Activated CD8-positive, alpha-beta T cell treated with anti-CD3 and anti-CD28 coated beads for 36 hours (primary cell): ENCODE measurements around the gene ZNF630. TPM values are rescaled to one million over a fixed set of nuclear protein-coding genes. Genes with fewer than 3 reads are reported as not detected.

Experiments used
- ATAC-seq: fragments of 200-7000 bp; cut with Tn5 transposase; one replicate; pipeline ENCODE4 v1.10.0; 2021; ENCODE audit warnings: mild to moderate bottlenecking, moderate library complexity
- CTCF ChIA-PET: fragments of 350-600 bp; sonication (Branson Sonifier 250); formaldehyde crosslinking; loops from one replicate; lab custom pipeline; 2021; ENCODE audit warnings: antibody characterized with exemption; lab: Charles Lee
- POLR2A ChIA-PET: fragments of 350-600 bp; sonication (Branson Sonifier 250); formaldehyde crosslinking; loops from one replicate; lab custom pipeline; 2021; ENCODE audit warnings: antibody characterized with exemption; lab: Charles Lee
- DNase-seq: peaks from one replicate; pipeline ENCODE4 v3.0.0-alpha.2; 2020
- H3K27ac Mint-ChIP-seq: one replicate; pipeline ENCODE4 v1.8.0; 2021; ENCODE audit warnings: mild to moderate bottlenecking, mixed read lengths
- H3K27me3 Mint-ChIP-seq: one replicate; pipeline ENCODE4 v1.8.0; 2021; ENCODE audit warnings: mixed read lengths
- H3K36me3 Mint-ChIP-seq: one replicate; pipeline ENCODE4 v1.8.0; 2021; ENCODE audit warnings: low read depth, mixed read lengths
- H3K4me1 Mint-ChIP-seq: one replicate; pipeline ENCODE4 v1.8.0; 2021; ENCODE audit warnings: low read depth, mixed read lengths
- H3K4me3 Mint-ChIP-seq: one replicate; pipeline ENCODE4 v1.8.0; 2021; ENCODE audit warnings: mild to moderate bottlenecking, moderate library complexity, mixed read lengths
- H3K9me3 Mint-ChIP-seq: one replicate; pipeline ENCODE4 v1.8.0; 2021; ENCODE audit warnings: mixed read lengths
- CTCF ChIP-seq: fragments of 200-600 bp; IDR thresholded peaks from one replicate; pipeline ENCODE4 v1.8.0; 2022; ENCODE audit warnings: antibody characterized with exemption, mild to moderate bottlenecking
- intact Hi-C: fragments of 100-400 bp; cut with micrococcal nuclease; formaldehyde crosslinking; loops from one replicate; pipeline ENCODE4 v1.10.0; 2022
- total RNA-seq, 2 experiments: library from RNA; stranded (reverse); gene quantifications; one replicate each; pipeline ENCODE4 v1.2.3, GENCODE V29; 2021

The ZNF630 gene
- total RNA-seq, 2 experiments from 2014 or later: 1.7 to 1.9 TPM

DNA sequence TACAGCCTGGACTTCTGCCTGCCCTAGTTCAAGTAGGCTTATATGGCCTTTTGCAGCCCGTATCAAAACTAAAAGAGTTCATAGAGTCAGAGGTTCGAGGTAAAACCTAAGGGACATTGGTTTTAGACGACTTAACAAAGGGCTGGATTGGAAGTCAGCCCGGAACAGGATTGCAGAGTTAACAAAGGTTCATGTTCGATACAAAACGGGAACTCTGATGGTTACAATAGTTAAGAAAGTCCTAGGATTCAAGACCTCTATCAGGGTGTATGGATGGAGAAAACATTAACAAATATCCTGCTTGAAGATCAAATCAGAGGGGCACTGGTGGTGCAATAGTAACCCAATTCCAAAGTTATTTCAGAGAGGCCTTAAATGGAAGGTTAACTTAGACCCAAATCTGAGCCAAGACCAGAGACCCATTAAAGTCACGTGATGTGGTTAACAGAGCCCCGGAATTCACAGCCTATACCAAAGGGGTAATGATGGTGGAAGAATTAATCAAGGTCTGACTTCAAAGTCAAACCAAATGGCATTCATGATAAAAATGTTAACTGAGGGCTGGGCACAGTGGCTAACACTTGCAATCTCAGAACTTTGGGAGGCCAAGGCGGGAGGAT is 656 bp upstream of the ZNF630 start:
- H3K4me1 Mint-ChIP-seq: peaks cover 14% of the 10 kb centered on the region
- peaks cover 3% of the 10 kb centered on the region for H3K36me3 Mint-ChIP-seq
- POLR2A ChIA-PET: no interaction called here
- H3K27me3 Mint-ChIP-seq: no peaks in the 10 kb centered on the region
- intact Hi-C loops: no loop called here
- H3K27ac Mint-ChIP-seq: peak overlapping the region; percentile 93
- ATAC-seq (no peak), DNase-seq (no peak)
- TF ChIP-seq CTCF: no peak
- H3K4me3 Mint-ChIP-seq: peak overlapping the region; percentile 86
- CTCF ChIA-PET: no interaction called here
- H3K9me3 Mint-ChIP-seq: no peaks in the 10 kb centered on the region

GRCh38 chrX:48068096-48068887 is 3.1 kb downstream of the ZNF630 start:
- H3K36me3 Mint-ChIP-seq: peaks cover 3% of the 10 kb centered on the region
- ATAC-seq (no peak), DNase-seq (no peak)
- TF ChIP-seq CTCF: no peak
- H3K4me3 Mint-ChIP-seq: no peak overlapping the region
- POLR2A ChIA-PET: no interaction called here
- CTCF ChIA-PET: no interaction called here
- H3K27ac Mint-ChIP-seq: no peak overlapping the region
- H3K4me1 Mint-ChIP-seq: peaks cover 14% of the 10 kb centered on the region
- no peaks in the 10 kb centered on the region for H3K27me3 Mint-ChIP-seq
- intact Hi-C loops: no loop called here
- H3K9me3 Mint-ChIP-seq: no peaks in the 10 kb centered on the region

DNA sequence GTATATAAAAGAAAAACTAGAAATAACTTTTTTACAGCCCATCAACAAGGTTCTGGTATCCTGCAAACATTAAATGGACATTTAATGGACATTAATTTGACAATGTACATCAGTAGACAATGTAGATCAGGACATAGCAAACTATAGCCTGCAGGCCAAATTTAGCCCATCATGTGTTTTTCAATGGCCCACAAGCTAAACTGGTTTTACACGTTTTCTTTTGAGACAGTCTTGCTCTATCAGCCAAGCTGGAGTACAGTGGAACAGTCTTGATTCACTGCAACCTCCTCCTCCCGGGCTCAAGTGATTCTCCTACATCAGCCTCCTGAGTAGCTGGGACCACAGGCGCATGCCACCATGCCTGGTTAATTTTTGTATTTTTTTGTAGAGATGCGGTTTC is 7.2 kb downstream of the ZNF630 start:
- CTCF ChIA-PET: no interaction called here
- H3K9me3 Mint-ChIP-seq: peaks cover 10% of the 10 kb centered on the region
- H3K4me3 Mint-ChIP-seq: no peak overlapping the region
- H3K27ac Mint-ChIP-seq: no peak overlapping the region
- peaks cover 28% of the 10 kb centered on the region for H3K36me3 Mint-ChIP-seq
- POLR2A ChIA-PET: no interaction called here
- no peaks in the 10 kb centered on the region for H3K27me3 Mint-ChIP-seq
- intact Hi-C loops: no loop called here
- no peak for TF ChIP-seq CTCF
- ATAC-seq (no peak), DNase-seq (no peak)
- H3K4me1 Mint-ChIP-seq: peaks cover 7% of the 10 kb centered on the region

DNA sequence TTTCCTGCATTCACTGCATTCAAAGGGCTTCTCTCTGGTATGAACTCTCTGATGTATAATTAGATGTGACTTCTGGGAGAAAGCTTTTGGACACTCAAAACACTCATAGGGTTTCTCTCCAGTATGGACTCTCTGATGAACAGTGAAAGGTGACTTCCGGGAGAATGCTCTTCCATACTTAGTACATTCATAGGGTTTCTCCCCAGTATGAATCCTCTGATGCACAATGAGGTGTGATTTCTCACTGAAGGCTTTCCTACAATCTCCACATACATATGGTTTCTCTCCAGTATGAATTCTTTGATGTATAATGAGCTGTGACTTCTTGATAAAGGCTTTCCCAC is 12.2 kb downstream of the ZNF630 start:
- CTCF ChIA-PET: no interaction called here
- H3K27me3 Mint-ChIP-seq: no peaks in the 10 kb centered on the region
- H3K4me3 Mint-ChIP-seq: no peak overlapping the region
- no peaks in the 10 kb centered on the region for H3K4me1 Mint-ChIP-seq
- POLR2A ChIA-PET: no interaction called here
- ATAC-seq (no peak), DNase-seq (no peak)
- H3K9me3 Mint-ChIP-seq: peaks cover 19% of the 10 kb centered on the region
- H3K36me3 Mint-ChIP-seq: peaks cover 38% of the 10 kb centered on the region
- TF ChIP-seq CTCF: no peak
- H3K27ac Mint-ChIP-seq: no peak overlapping the region
- intact Hi-C loops: no loop called here

DNA sequence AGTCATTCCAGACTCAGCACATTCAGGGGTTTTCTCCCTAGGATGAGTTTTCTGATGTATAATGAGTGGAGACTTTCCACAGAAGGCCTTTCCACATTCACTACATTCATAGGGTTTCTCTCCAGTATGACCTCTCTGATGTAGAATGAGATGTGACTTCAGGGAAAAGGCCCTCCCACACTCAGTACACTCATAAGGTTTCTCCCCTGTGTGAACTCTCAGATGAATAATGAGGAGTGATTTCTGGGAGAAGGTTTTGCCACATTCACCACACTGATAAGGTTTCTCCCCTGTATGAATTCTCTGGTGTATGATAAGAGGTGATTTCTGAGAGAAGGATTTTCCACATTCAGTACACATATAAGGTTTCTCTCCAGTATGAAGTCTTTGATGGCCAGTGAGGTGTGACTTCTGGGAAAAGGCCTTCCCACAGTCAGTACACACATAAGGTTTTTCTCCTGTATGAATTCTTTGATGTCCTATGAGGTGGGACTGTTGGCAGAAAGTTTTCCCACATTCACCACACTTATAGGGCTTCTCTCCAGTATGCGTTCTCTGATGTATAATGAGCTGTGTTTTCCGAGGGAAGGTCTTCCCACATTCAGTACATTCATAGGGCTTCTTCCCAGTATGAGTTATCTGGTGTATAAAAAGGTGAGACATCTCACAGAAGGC is 12.7 kb downstream of the ZNF630 start:
- Mint-ChIP-seq H3K27me3 (no peaks in the 10 kb centered on the region), H3K36me3 (peaks cover 38% of the 10 kb centered on the region), H3K4me3 (no peak overlapping the region), H3K27ac (no peak overlapping the region), H3K4me1 (peaks cover 3% of the 10 kb centered on the region), H3K9me3 (peaks cover 19% of the 10 kb centered on the region)
- CTCF ChIA-PET: no interaction called here
- POLR2A ChIA-PET: no interaction called here
- intact Hi-C loops: no loop called here
- ATAC-seq (peak; percentile 30), DNase-seq (no peak)
- no peak for TF ChIP-seq CTCF
